Vagina (tissue), 2 donors: ENCODE measurements around the gene GPM6B.

Experiments used
- CTCF ChIP-seq, 3 experiments: fragments of 450-650 bp in 2 of 3; fragments of 200-600 bp in 1 of 3; sonication (generic) in 1 of 3; IDR thresholded peaks; one replicate each; pipeline ENCODE4 v1.5.1; 2017 to 2019; ENCODE audit warnings: antibody characterized with exemption in 3 of 3, mild to moderate bottlenecking in 2 of 3, moderate library complexity in 2 of 3
- POLR2A ChIP-seq, 2 donors: fragments of 450-650 bp; IDR thresholded peaks; one replicate each; pipeline ENCODE4 v1.6.1; 2017; ENCODE audit warnings: antibody characterized with exemption in 2 of 2, mild to moderate bottlenecking in 2 of 2, moderate library complexity in 2 of 2

DNA sequence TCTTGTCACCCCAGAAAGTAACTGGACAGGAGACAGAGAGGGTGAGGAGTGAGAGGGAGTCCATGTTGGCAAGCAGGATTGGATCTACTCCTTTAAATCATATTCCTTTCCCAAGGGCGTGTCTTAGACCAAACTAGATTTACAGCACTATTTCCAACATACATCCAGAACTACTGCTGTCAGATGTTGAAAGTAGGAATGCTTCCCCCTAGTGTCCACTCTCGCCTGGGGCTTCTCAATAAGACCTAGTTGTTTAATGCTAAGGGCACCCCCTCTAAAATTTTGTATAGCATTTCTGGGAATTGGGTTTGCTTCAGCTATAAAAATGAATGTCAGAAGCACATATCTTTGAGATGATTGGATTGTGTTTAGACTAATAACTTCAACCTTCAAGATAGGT lies 69.1 kb downstream of the GPM6B start:
- TF ChIP-seq POLR2A (IDR thresholded peaks at IDR 0.05) (no peak), CTCF (IDR thresholded peaks at IDR 0.05) (peak in 1 of 3 experiments; percentile 33)
